NCI-H146 treated with DMSO at 0.1 percent for 48 hours (cell line): ENCODE data around the gene LRRC74B.
A peak's percentile ranks its signal among the peaks of the same experiment; 100 is the strongest.

Experiments
- DNase-seq: peaks from one replicate; lab custom pipeline; 2025; ENCODE audit not compliant: unreplicated experiment; lab: John Stamatoyannopoulos, UW

The LRRC74B gene

DNA sequence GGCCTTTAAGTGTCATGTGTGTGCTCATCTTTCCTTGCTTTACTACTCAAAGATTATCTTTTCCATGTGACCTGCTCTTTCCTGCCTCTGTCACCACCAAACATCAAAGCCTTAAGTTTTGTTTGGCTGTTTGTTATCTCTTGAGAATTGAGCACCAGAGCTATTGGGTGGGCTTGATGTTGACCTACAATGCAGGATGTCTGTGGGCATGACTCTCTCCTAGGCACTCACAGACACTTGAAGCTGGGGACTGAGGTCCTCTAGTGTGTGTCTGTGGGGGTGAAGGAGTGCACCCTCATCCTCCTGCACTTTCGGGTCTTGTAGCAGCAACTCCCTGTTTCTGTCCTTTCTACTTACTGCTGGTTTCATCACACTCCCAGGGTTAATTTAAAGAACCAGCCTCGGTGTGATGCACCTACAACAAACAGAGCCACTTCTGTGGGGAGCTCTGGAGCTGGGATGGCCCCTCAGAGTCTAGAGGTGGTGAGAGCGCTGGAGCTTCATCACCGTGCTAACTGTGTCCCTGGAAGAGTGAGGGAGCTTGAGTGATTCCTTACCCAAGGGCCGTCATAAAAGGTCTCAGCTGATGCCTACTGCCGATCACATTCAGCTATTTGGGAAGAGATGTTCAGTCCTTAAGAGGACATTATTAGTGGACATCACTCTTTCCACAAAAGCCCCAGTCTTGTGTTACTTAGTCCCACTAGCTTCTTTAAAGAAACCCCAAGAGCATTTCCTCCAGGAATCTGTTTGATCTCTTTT is 56.3 kb downstream of the LRRC74B start:
- no peak for DNase-seq

DNA sequence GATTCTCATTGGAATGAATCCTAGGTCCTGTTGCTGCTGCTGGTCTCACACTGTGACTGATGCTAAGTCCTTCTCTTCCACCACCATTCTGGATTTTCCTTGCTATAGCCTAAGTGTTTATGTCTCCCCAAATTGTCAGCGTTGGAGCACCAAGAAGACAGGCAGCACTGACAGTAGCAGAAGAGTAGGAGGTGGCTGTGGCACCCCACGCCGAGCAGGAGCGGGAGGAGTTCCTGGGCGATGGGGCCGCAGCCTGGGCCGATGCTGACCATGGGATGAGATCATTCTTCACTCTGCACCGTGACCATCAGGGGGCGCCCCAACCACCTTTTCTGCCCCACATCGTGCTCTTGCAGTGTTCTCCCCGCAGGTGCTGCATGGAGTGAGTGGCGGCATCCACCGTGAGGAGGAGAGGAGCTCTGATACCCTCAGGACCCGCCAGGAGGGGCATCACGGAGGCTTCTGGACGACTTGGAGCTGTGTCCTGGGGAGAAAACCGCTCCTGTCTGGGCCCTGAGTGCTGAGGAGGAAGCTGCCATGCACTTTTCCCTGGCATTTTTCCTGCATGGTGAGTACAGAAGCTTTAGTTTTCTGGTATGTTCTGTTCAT is 57.0 kb downstream of the LRRC74B start:
- peak; percentile 40 for DNase-seq

DNA sequence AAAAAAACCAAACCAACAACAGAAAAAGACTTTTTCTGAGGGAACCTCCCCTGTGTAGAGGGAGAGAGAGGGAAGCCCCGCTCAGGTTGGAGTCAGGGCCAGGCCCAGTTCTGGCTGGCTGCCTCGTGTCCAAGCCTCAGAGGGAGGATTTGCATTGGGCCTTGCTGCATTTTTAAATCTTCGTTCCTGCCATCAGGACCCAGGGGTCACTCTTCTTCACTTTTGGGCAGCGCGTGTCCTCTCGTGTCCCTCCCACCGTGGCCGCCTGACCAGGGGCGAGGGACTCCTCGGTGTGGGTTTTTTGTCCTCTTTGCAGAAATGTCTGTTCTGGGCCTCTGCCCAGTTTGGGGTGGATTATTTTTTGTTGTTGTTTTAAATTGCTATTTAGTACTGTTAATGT is 57.9 kb downstream of the LRRC74B start:
- no peak for DNase-seq

DNA sequence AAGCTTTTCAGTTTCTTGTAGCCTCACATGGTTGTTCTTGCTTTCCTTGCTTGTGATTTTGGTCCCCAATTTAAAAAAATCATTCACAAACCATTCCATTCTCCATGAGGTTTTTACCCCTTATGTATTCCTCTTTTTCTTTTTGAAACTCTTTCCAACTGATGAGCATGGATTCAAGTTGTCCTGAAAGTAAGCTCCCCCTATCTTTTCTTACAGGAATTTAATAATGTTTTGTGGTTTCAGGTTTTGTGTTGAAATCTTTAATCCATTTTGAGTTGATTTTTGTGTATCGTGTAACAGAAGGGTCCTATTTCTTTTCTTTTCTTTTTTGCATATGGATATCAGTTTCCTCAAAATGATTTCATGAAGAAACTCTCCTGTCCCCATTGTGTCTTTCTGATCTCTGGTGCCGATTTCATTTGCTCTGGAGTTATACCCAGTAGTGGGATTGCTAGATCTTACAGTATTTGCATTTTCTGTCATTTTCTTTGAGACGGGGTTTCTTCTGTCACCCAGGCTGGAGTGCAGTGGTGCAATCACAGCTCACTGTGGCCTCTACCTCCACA is 58.5 kb downstream of the LRRC74B start:
- DNase-seq = no peak

DNA sequence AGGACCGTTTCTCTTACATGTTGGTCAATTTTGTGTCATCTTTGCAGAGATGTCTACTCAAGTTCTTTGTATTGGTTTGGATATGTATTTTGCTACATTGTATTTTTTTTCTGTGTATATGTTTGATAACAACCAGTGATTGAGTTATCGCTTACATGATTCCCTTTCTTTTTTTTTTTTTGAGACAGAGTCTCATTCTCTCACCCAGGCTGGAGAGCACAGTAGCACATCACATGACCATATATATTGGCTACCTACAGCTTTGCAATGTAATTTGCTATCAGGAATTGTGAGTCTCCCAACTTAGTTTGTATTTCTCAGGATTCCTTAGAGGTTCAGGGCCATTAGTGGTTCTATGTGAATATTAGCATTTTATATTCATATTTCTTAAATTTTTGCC is 59.5 kb downstream of the LRRC74B start:
- no peak for DNase-seq

DNA sequence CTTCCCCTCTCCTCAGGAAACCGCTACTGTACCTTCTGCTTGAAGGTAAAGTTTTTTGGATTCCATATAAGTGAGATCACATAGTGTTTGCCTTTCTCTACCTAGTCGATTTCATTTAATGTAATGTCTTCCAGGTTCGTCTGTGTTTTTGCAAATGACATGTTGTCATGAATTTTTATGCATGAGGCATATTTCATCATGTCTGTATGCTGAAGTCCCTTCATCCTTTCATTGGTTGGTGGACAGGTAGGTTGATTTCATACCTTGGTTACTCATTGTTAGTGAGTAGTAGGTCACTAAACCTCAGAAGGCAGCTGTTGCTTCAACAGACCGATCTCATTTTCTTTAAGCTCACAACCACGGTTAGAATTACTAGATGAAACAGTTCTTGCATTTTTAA is 60.3 kb downstream of the LRRC74B start:
- no peak for DNase-seq

DNA sequence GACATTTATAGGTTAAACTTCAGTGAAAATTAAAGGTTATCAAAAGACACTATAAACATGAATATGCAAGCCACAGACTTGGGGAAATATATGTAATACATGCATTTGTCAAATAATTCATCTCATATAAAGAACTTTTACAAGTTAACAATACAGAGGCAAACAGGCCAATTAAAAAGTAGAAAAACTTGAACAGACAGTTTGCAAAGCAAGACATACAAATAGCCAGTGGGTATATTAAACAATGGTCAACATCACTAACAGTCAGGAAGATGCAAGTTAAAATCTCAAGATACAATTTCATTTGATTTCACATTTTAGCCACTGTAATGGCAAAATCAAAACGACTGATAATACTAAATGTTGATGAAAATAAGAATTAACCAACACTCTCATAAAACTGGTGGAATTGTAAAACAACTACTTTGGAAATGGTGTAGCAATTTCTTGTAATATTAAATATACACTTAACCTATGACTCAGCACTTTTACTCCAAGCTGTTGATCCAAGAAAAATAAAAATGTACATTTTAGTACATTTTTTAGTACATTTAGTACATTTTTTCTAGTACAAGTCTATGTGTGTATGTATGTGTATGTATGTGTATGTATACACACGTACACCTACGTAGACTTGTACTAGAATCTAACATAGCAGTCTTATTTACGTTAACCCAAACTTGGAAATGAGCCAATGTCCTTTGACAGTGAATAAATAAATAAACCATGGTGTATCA is 62.8 kb downstream of the LRRC74B start:
- no peak for DNase-seq
